K562 (cell line): ENCODE data around the gene TINAG. TPM values are rescaled to one million over a fixed set of nuclear protein-coding genes. Genes with fewer than 3 reads are reported as not detected.

Experiments used
- ATAC-seq: fragments of 200-7000 bp; cut with Tn5 transposase; 3 replicates; pipeline ENCODE4 v1.9.1; 2020; ENCODE audit warnings: moderate library complexity
- BruUV-seq: library from RNA; stranded (reverse); fragments of 400-500 nt; replicated peaks from 2 replicates; lab custom pipeline; 2021; lab: Mats Ljungman, UMichigan
- CTCF ChIA-PET: fragments of 300-600 bp; formaldehyde crosslinking; extraction: SDS; loops from one replicate; lab custom pipeline; 2021; ENCODE audit warnings: low intra/inter-chr PET ratio; lab: Yijun Ruan, JAX
- POLR2A ChIA-PET: fragments of 300-600, 350-650 bp; sonication (Branson Sonifier 250); formaldehyde crosslinking; extraction: SDS; loops from one replicate; lab custom pipeline; 2021; ENCODE audit warnings: antibody characterized with exemption, inconsistent platforms; lab: Yijun Ruan, JAX
- DNase-seq, 4 experiments: peaks; one replicate each; pipeline versions ENCODE4 v3.0.0 to v3.0.0-alpha.2; 2011 to 2018; ENCODE audit warnings: low spot score in 3 of 4, mixed read lengths in 3 of 4; ENCODE audit errors: extremely low read depth in 1 of 4
- FAIRE-seq: peaks from 2 replicates; lab custom pipeline; 2011; peaks lifted over from hg19 to GRCh38; lab: Jason Lieb, UNC
- H2AFZ ChIP-seq: 2 replicates; pipeline ENCODE4 v1.6.0; 2011; ENCODE audit warnings: low read depth, low read length, control low read depth, inconsistent platforms
- H3K27ac ChIP-seq: fragments of 200-600 bp; 3 replicates; pipeline ENCODE4 v1.8.0; 2011; ENCODE audit warnings: low read depth, mild to moderate bottlenecking, control low read depth, inconsistent platforms, low read length, moderate library complexity, mixed read lengths; ENCODE audit errors: extremely low read depth
- H3K27me3 ChIP-seq, 2 experiments: fragments of 300-600 bp in 1 of 2; 2 replicates in 1 of 2; 3 replicates in 1 of 2; pipeline versions ENCODE4 v1.6.0 to v1.8.0; 2011; ENCODE audit warnings: inconsistent platforms in 2 of 2, low read length in 2 of 2, mild to moderate bottlenecking in 1 of 2, mixed read lengths in 1 of 2, moderate library complexity in 1 of 2; ENCODE audit not compliant: control insufficient read depth in 2 of 2, insufficient read depth in 2 of 2
- H3K36me3 ChIP-seq: fragments of 300-600 bp; 3 replicates; pipeline ENCODE4 v1.8.0; 2011; ENCODE audit warnings: mild to moderate bottlenecking, low read length, inconsistent platforms; ENCODE audit not compliant: control insufficient read depth, insufficient read depth
- H3K4me1 ChIP-seq, 2 experiments: fragments of 200-600 bp in 1 of 2; replicated peaks in 1 of 2; 2 replicates in 1 of 2; 3 replicates in 1 of 2; pipeline versions ENCODE4 v1.5.1 to v1.8.0; 2011; ENCODE audit warnings: inconsistent platforms in 2 of 2, low read length in 2 of 2, mild to moderate bottlenecking in 1 of 2, mixed read lengths in 1 of 2, moderate library complexity in 1 of 2; ENCODE audit not compliant: control insufficient read depth in 2 of 2, insufficient read depth in 2 of 2
- H3K4me2 ChIP-seq: 2 replicates; pipeline ENCODE4 v1.6.1; 2011; ENCODE audit warnings: low read length, control low read depth, inconsistent platforms, mixed read lengths; ENCODE audit not compliant: insufficient read depth
- H3K4me3 ChIP-seq: fragments of 200-600 bp; sonication (generic), shearing (Covaris generic); 2 replicates; pipeline ENCODE4 v1.5.1; 2016; ENCODE audit warnings: control low read depth, inconsistent platforms
- H3K79me2 ChIP-seq: fragments of 200-600 bp; 3 replicates; pipeline ENCODE4 v1.8.0; 2011; ENCODE audit warnings: low read length, inconsistent platforms; ENCODE audit not compliant: control insufficient read depth, insufficient read depth
- H3K9ac ChIP-seq, 2 experiments: 2 replicates each; pipeline versions ENCODE4 v1.6.0 to v1.6.1; 2011; ENCODE audit warnings: low read depth in 2 of 2, low read length in 2 of 2, control low read depth in 1 of 2, inconsistent platforms in 1 of 2, mild to moderate bottlenecking in 1 of 2, mixed read lengths in 1 of 2; ENCODE audit not compliant: insufficient read depth in 1 of 2
- H3K9me1 ChIP-seq: one replicate; pipeline ENCODE4 v1.6.0; 2011; ENCODE audit warnings: inconsistent platforms, mild to moderate bottlenecking, low read length, moderate library complexity; ENCODE audit not compliant: control insufficient read depth, insufficient read depth
- H3K9me3 ChIP-seq: replicated peaks from 2 replicates; pipeline ENCODE4 v1.5.1; 2011; ENCODE audit warnings: low read depth, low read length, inconsistent platforms; ENCODE audit not compliant: control insufficient read depth, insufficient read depth
- H4K20me1 ChIP-seq: replicated peaks from 2 replicates; pipeline ENCODE4 v1.6.1; 2011; ENCODE audit warnings: low read length, inconsistent platforms, mixed read lengths; ENCODE audit not compliant: control insufficient read depth, insufficient read depth
- GTF2F1 ChIP-seq: IDR thresholded peaks from 2 replicates; pipeline ENCODE4 v1.6.1; 2011; ENCODE audit warnings: low read depth, low read length, improper control_type of control experiment
- MEIS2 ChIP-seq: fragments of 450-650 bp; IDR thresholded peaks from 2 replicates; pipeline ENCODE4 v1.6.1; 2014; ENCODE audit warnings: mild to moderate bottlenecking; ENCODE audit not compliant: partially characterized antibody
- POLR2G ChIP-seq: fragments of 200-400 bp; formaldehyde crosslinking; IDR thresholded peaks from 2 replicates; pipeline ENCODE4 v1.6.1; 2017; ENCODE audit warnings: low read depth, mild to moderate bottlenecking, antibody characterized with exemption, low read length, moderate library complexity
- SMARCA5 ChIP-seq: fragments of 450-650 bp; IDR thresholded peaks from 2 replicates; pipeline ENCODE4 v1.6.1; 2016
- STAT6 ChIP-seq: sonication (generic); formaldehyde crosslinking; IDR thresholded peaks from 2 replicates; pipeline ENCODE4 v1.8.1; 2023; ENCODE audit warnings: mild to moderate bottlenecking, missing genetic modification reagents
- TCF15 ChIP-seq: fragments of 250-450 bp; sonication (Bioruptor Pico); IDR thresholded peaks from 2 replicates; pipeline ENCODE4 v1.8.0; 2022; ENCODE audit warnings: moderate library complexity, mild to moderate bottlenecking, inconsistent platforms
- XRCC4 ChIP-seq: IDR thresholded peaks from one replicate; pipeline ENCODE4 v1.6.1; 2011; ENCODE audit not compliant: insufficient read depth, insufficient read length; ENCODE audit errors: extremely low read depth
- WGBS: fragments of 100-300 bp; shearing (Covaris generic); methylation state at CpG from one replicate; pipeline ENCODE4 v1.1.6; 2016; ENCODE audit warnings: low coverage, mixed read lengths; ENCODE audit not compliant: insufficient coverage; ENCODE audit errors: missing lambda C conversion rate; 5-methylcytosine and 5-hydroxymethylcytosine counted together
- in situ Hi-C: fragments of 300-500 bp; cut with MboI; formaldehyde crosslinking; loops from 4 replicates; pipeline ENCODE4 v1.15.0; 2018; ENCODE audit warnings: inconsistent platforms, mixed read lengths
- intact Hi-C: fragments of 100-400 bp; cut with micrococcal nuclease; formaldehyde crosslinking; loops from 2 replicates; pipeline ENCODE4 v1.14.2; 2022
- polyA plus RNA-seq, 8 experiments: library from polyadenylated mRNA; depleted of rRNA in 4 of 8; stranded (reverse) in 5 of 8; unstranded in 3 of 8; fragments of >200 nt; fragmentation: Nextera tagmentation in 2 of 8; fragmentation: Illumina TruSeq in 1 of 8; extraction: Ambion mirVana in 2 of 8; extraction: Trizol in 1 of 8; gene quantifications; 2 replicates each; pipeline versions ENCODE4 v1.2.1 to v1.2.3, GENCODE V29; 2011 to 2014; ENCODE audit warnings: inconsistent platforms in 1 of 8, missing spikeins in 1 of 8
- total RNA-seq, 7 experiments: library from RNA; depleted of rRNA in 6 of 7; stranded (reverse); fragments of >200 nt in 6 of 7; fragmentation: Illumina TruSeq in 2 of 7; extraction: Trizol in 2 of 7; gene quantifications; 2 replicates each; pipeline versions ENCODE4 v1.2.1 to v1.2.3, GENCODE V29; 2011 to 2021; ENCODE audit warnings: low replicate concordance in 1 of 7

Gene TINAG
- total and polyA plus RNA-seq, 9 of the 15 experiments (the other 6 are each of a cell fraction or from before 2014, with no cell fraction given) = not detected

DNA sequence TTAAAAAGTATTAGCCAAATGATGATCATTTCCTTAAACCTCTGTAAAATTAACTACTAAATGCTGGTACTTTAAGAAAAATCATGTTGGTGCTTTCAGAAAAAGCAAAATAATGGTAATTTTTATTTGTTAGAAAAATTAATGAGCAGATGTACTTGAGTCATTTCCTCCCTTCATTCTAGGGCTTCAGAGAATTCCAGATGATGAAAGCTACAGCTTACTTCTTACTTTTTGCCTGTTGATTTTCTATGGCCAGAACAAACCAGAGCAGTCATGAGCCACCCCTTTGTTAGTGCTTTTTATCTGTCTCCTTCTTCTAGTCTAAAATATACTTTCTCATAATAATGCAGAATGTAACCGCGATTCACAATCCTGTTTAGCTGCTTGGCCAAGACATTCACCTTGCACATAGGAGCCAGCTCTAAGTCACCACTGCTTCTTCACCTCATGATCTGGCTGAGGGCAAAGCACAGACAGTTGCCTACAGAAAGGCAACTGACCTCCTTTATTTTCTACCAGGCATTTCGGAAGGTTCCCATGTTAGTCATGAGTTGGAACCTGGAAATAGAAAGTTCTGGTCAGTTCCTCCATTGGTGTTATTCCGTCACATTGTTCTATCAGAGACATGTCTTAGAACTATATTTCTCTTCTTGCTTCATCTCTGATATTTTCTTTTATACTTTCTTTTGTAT is 43.5 kb upstream of the TINAG start:
- H4K20me1 ChIP-seq = no peaks in the 10 kb centered on the region
- DNase-seq (no peak), ATAC-seq (no peak), FAIRE-seq (no peak)
- POLR2A ChIA-PET = no interaction called here
- H3K79me2 ChIP-seq = no peaks in the 10 kb centered on the region
- no peak overlapping the region for H3K4me3 ChIP-seq
- no TSS peak for BruUV-seq
- intact Hi-C loops = no loop called here
- H2AFZ ChIP-seq = no peak overlapping the region
- H3K9ac ChIP-seq = no peak overlapping the region
- H3K9me3 ChIP-seq = no peaks in the 10 kb centered on the region
- no peak overlapping the region for H3K27ac ChIP-seq
- H3K9me1 ChIP-seq = no peaks in the 10 kb centered on the region
- TF ChIP-seq GTF2F1 (no peak), STAT6 (CRISPR knock-in tag) (no peak), SMARCA5 (no peak), MEIS2 (no peak), TCF15 (no peak), XRCC4 (no peak), POLR2G (no peak)
- no peaks in the 10 kb centered on the region for H3K27me3 ChIP-seq
- no peaks in the 10 kb centered on the region for H3K36me3 ChIP-seq
- in situ Hi-C loops = no loop called here
- 0% methylated on average over 4 of the region's 4 CpGs for WGBS
- H3K4me1 ChIP-seq = no peaks in the 10 kb centered on the region
- H3K4me2 ChIP-seq = no peak overlapping the region
- CTCF ChIA-PET = no interaction called here
